ENCODE measurements around the gene CST3.

DNA sequence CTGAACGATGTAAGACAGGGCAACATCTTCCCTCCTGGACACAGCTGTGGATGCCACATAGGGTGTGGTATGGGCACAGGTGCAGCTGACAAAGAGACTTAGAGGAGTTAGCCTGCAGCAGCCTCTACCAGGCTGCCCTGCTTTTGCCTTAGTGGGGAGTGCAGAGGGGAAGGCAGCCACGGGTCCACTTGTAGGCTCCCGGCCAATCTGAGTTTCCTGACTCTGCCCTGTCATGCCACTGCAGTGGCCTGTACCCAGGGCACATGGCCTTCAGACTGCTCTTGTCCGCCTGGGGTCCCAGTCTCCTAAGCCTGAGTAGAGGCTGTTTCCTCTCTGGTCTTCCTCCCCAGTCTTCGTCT is 52.3 kb downstream of the CST3 start:
- TF ChIP-seq, protein P1, sequence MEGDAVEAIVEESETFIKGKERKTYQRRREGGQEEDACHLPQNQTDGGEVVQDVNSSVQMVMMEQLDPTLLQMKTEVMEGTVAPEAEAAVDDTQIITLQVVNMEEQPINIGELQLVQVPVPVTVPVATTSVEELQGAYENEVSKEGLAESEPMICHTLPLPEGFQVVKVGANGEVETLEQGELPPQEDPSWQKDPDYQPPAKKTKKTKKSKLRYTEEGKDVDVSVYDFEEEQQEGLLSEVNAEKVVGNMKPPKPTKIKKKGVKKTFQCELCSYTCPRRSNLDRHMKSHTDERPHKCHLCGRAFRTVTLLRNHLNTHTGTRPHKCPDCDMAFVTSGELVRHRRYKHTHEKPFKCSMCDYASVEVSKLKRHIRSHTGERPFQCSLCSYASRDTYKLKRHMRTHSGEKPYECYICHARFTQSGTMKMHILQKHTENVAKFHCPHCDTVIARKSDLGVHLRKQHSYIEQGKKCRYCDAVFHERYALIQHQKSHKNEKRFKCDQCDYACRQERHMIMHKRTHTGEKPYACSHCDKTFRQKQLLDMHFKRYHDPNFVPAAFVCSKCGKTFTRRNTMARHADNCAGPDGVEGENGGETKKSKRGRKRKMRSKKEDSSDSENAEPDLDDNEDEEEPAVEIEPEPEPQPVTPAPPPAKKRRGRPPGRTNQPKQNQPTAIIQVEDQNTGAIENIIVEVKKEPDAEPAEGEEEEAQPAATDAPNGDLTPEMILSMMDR (IDR thresholded peaks at IDR 0.05; ENCODE audit: borderline replicate concordance, extremely low read depth, low read length, poor library complexity, severe bottlenecking) = no peak
- TF ChIP-seq EZH2 (IDR thresholded peaks at IDR 0.05; ENCODE audit: borderline replicate concordance, low read depth, low read length, severe bottlenecking) = no peak

Measured in DND-41 (cell line).